ENCODE data around the gene PLPPR3. TPM values are rescaled to one million over a fixed set of nuclear protein-coding genes. Genes with fewer than 3 reads are reported as not detected.
A peak's percentile ranks its signal among the peaks of the same experiment; 100 is the strongest.

PLPPR3 gene
- total RNA-seq, 1 donor = 0.36 TPM

DNA sequence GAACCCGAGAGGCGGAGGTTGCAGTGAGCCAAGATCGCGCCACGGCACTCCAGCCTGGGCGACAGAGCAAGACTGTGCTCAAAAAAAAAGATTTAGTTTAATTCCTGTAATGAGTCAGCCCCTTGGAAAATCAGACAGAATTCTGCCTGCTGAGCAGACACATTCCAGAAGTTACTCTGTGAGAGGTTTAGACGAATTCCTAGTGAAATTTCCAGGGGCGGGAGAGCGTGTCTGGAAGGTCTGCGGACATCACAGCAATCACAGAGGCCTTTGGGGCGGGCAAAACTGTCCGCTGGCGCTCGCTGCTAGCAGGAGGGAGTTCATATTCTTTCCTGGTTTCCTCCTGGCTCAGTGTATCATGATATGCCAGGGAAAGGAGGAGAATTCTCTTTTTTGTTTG is 53.3 kb downstream of the PLPPR3 start:
- no peaks in the 10 kb centered on the region for H3K36me3 ChIP-seq (ENCODE audit: insufficient read depth, low read length)
- no peaks in the 10 kb centered on the region for H4K20me1 ChIP-seq (ENCODE audit: insufficient read depth, low read length)
- H3K9me3 ChIP-seq (ENCODE audit: low read depth, low read length) = no peaks in the 10 kb centered on the region
- H3K4me3 ChIP-seq (ENCODE audit: insufficient read depth, low read length) = no peak overlapping the region
- H3K79me2 ChIP-seq (ENCODE audit: insufficient read depth, low read length) = no peaks in the 10 kb centered on the region
- H3K4me1 ChIP-seq (ENCODE audit: insufficient read depth, low read length) = peaks cover 4% of the 10 kb centered on the region
- H3K4me2 ChIP-seq (ENCODE audit: insufficient read depth, low read length) = peak overlapping the region; percentile 55
- no peaks in the 10 kb centered on the region for H3K27me3 ChIP-seq (ENCODE audit: insufficient read depth, low read length)
- peak; percentile 95 for DNase-seq (ENCODE audit: insufficient read length, low spot score, missing footprints)
- peak overlapping the region; percentile 28 for H2AFZ ChIP-seq (ENCODE audit: low read length)
- TF ChIP-seq, protein P1, sequence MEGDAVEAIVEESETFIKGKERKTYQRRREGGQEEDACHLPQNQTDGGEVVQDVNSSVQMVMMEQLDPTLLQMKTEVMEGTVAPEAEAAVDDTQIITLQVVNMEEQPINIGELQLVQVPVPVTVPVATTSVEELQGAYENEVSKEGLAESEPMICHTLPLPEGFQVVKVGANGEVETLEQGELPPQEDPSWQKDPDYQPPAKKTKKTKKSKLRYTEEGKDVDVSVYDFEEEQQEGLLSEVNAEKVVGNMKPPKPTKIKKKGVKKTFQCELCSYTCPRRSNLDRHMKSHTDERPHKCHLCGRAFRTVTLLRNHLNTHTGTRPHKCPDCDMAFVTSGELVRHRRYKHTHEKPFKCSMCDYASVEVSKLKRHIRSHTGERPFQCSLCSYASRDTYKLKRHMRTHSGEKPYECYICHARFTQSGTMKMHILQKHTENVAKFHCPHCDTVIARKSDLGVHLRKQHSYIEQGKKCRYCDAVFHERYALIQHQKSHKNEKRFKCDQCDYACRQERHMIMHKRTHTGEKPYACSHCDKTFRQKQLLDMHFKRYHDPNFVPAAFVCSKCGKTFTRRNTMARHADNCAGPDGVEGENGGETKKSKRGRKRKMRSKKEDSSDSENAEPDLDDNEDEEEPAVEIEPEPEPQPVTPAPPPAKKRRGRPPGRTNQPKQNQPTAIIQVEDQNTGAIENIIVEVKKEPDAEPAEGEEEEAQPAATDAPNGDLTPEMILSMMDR (IDR thresholded peaks at IDR 0.05; ENCODE audit: extremely low read depth, low read depth, low read length) = no peak
- H3K27ac ChIP-seq (ENCODE audit: low read depth, low read length) = peak overlapping the region; percentile 37

DNA sequence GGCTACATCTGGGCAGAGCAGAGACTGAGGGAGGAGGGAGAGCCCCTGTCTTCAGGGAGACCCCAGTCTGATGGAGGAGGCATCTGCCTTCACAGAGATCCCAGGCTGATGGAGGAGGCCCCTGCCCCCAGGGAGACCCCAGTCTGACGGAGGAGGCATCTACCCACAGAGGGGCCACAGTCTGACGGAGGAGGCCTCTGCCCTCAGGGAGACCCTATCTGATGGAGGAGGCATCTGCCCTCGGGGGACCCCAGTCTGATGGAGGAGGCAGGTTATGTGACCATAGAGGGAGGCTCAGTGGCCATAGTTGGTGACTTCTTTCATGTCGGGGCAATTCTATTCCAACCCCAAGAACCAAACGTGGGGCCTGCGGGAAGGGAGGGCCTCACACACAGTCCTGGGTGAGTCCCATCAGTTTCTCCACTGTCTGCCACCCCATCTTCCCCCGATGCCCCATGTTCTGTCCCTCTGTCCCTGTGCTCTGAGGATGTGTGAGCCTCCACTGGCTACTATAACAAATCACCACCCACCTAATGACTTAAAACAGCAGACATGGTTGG is 56.5 kb downstream of the PLPPR3 start:
- TF ChIP-seq, protein P1 (IDR thresholded peaks at IDR 0.05; ENCODE audit: extremely low read depth, low read depth, low read length) = no peak
- DNase-seq (ENCODE audit: insufficient read length, low spot score, missing footprints) = peak; percentile 44
- H3K9me3 ChIP-seq (ENCODE audit: low read depth, low read length) = no peaks in the 10 kb centered on the region
- H2AFZ ChIP-seq (ENCODE audit: low read length) = no peak overlapping the region
- peaks cover 4% of the 10 kb centered on the region for H3K4me1 ChIP-seq (ENCODE audit: insufficient read depth, low read length)
- no peaks in the 10 kb centered on the region for H3K27me3 ChIP-seq (ENCODE audit: insufficient read depth, low read length)
- no peaks in the 10 kb centered on the region for H3K79me2 ChIP-seq (ENCODE audit: insufficient read depth, low read length)
- no peak overlapping the region for H3K4me2 ChIP-seq (ENCODE audit: insufficient read depth, low read length)
- no peak overlapping the region for H3K4me3 ChIP-seq (ENCODE audit: insufficient read depth, low read length)
- no peaks in the 10 kb centered on the region for H3K36me3 ChIP-seq (ENCODE audit: insufficient read depth, low read length)
- no peaks in the 10 kb centered on the region for H4K20me1 ChIP-seq (ENCODE audit: insufficient read depth, low read length)
- no peak overlapping the region for H3K27ac ChIP-seq (ENCODE audit: low read depth, low read length)

DNA sequence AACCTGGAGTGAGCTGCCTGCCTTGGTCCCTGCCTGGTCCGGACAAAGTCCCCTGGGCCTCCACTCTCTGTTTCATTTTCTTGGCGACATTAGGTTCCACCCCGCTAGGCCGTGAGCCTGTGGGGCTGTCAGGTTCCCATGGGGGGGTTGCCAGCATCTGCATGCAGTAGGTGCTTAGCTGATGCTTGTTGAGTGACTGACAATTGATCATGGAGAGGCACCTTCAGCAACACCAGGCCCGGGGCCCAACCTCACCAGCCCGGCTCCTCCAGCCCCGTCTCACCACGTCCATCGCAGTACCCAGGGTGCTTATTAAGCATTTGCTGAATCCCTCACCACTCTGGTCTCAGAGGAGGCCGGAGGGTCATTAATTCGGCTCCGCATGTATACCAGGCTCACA is 57.5 kb downstream of the PLPPR3 start:
- H3K4me2 ChIP-seq (ENCODE audit: insufficient read depth, low read length) = no peak overlapping the region

DNA sequence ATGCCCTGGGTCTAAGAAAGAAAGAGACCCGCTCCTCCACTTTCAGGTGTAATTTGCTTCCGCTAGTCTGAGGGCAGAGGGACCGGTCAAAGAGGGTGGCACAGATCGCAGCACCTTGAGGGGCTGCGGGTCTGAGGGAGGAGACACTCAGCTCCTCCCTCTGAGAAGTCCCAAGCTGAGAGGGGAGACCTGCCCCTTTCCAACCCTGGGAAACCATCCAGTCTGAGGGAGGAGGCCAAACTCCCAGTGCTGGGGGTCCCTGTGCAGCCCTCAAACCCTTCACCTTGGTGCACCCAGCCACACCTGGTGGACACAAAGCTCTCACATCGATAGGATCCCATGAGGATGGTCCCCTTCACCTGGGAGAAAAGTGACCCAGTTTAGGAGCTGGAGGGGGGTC is 57.9 kb downstream of the PLPPR3 start:
- H3K79me2 ChIP-seq (ENCODE audit: insufficient read depth, low read length) = no peaks in the 10 kb centered on the region
- no peaks in the 10 kb centered on the region for H3K9me3 ChIP-seq (ENCODE audit: low read depth, low read length)
- peaks cover 4% of the 10 kb centered on the region for H3K4me1 ChIP-seq (ENCODE audit: insufficient read depth, low read length)
- no peaks in the 10 kb centered on the region for H3K36me3 ChIP-seq (ENCODE audit: insufficient read depth, low read length)
- no peak overlapping the region for H2AFZ ChIP-seq (ENCODE audit: low read length)
- H4K20me1 ChIP-seq (ENCODE audit: insufficient read depth, low read length) = no peaks in the 10 kb centered on the region
- no peak overlapping the region for H3K4me3 ChIP-seq (ENCODE audit: insufficient read depth, low read length)
- H3K27me3 ChIP-seq (ENCODE audit: insufficient read depth, low read length) = no peaks in the 10 kb centered on the region
- H3K4me2 ChIP-seq (ENCODE audit: insufficient read depth, low read length) = no peak overlapping the region
- DNase-seq (ENCODE audit: insufficient read length, low spot score, missing footprints) = peak; percentile 58
- TF ChIP-seq, protein P1 (IDR thresholded peaks at IDR 0.05; ENCODE audit: extremely low read depth, low read depth, low read length) = no peak
- H3K27ac ChIP-seq (ENCODE audit: low read depth, low read length) = no peak overlapping the region

More for the DNA sequence above, 57.5 kb downstream of the PLPPR3 start:
- H3K4me1 ChIP-seq (ENCODE audit: insufficient read depth, low read length) = peaks cover 4% of the 10 kb centered on the region
- TF ChIP-seq, protein P1 (IDR thresholded peaks at IDR 0.05; ENCODE audit: extremely low read depth, low read depth, low read length) = no peak
- H2AFZ ChIP-seq (ENCODE audit: low read length) = no peak overlapping the region
- no peaks in the 10 kb centered on the region for H3K79me2 ChIP-seq (ENCODE audit: insufficient read depth, low read length)
- no peaks in the 10 kb centered on the region for H3K27me3 ChIP-seq (ENCODE audit: insufficient read depth, low read length)
- H3K27ac ChIP-seq (ENCODE audit: low read depth, low read length) = no peak overlapping the region
- H4K20me1 ChIP-seq (ENCODE audit: insufficient read depth, low read length) = no peaks in the 10 kb centered on the region
- no peaks in the 10 kb centered on the region for H3K36me3 ChIP-seq (ENCODE audit: insufficient read depth, low read length)
- H3K4me3 ChIP-seq (ENCODE audit: insufficient read depth, low read length) = no peak overlapping the region
- DNase-seq (ENCODE audit: insufficient read length, low spot score, missing footprints) = peak; percentile 74
- no peaks in the 10 kb centered on the region for H3K9me3 ChIP-seq (ENCODE audit: low read depth, low read length)
